HCT116 (cell line): ENCODE data around the gene ZBTB7B. TPM values are rescaled to one million over a fixed set of nuclear protein-coding genes. Genes with fewer than 3 reads are reported as not detected.

ENCODE experiments used
- ATAC-seq: fragments of 200-7000 bp; cut with Tn5 transposase; 2 replicates; pipeline ENCODE4 v1.9.1; 2020; ENCODE audit warnings: mild to moderate bottlenecking, moderate library complexity
- BruUV-seq: library from RNA; stranded (reverse); fragments of 400-500 nt; replicated peaks from 2 replicates; lab custom pipeline; 2021; lab: Mats Ljungman, UMichigan
- CTCF ChIA-PET: fragments of 300-600 bp; sonication (Branson Sonifier 250); formaldehyde crosslinking; loops from one replicate; lab custom pipeline; 2021; ENCODE audit warnings: antibody characterized with exemption; lab: Charles Lee
- POLR2A ChIA-PET: fragments of 300-600, 350-600 bp; sonication (Branson Sonifier 250); formaldehyde crosslinking; loops from one replicate; lab custom pipeline; 2021; ENCODE audit warnings: antibody characterized with exemption; lab: Charles Lee
- RAD21 ChIA-PET, 2 experiments: fragments of 300-600 bp; sonication (Branson Sonifier 250); formaldehyde crosslinking; loops; one replicate each; lab custom pipeline; 2023; ENCODE audit warnings: low total read pairs in 2 of 2; ENCODE audit not compliant: uncharacterized antibody in 2 of 2, unreplicated experiment in 2 of 2, low non-redundant PET in 1 of 2; lab: Charles Lee
- DNase-seq: peaks from one replicate; pipeline ENCODE4 v3.0.0-alpha.2; 2010; ENCODE audit warnings: low read depth, low spot score
- H2AFZ ChIP-seq: fragments of 200-600 bp; shearing (Covaris generic), sonication (generic); 2 replicates; pipeline ENCODE4 v1.6.1; 2017; ENCODE audit warnings: low read depth, mixed run types, mixed read lengths, antibody characterized with exemption, low read length; ENCODE audit not compliant: poor library complexity, severe bottlenecking
- H3K27ac ChIP-seq: 2 replicates; pipeline ENCODE4 v1.5.1; 2012; ENCODE audit warnings: low read depth, low read length
- H3K27me3 ChIP-seq: fragments of 200-600 bp; sonication (generic); 2 replicates; pipeline ENCODE4 v1.6.1; 2016; ENCODE audit warnings: mixed run types, low read length, mixed read lengths; ENCODE audit not compliant: insufficient read depth
- H3K36me3 ChIP-seq, 2 experiments: fragments of 200-500 bp in 1 of 2; fragments of 200-600 bp in 1 of 2; sonication (Bioruptor generic) in 1 of 2; sonication (generic) in 1 of 2; 2 replicates each; pipeline versions ENCODE4 v1.5.1 to v1.6.1; 2014 to 2016; ENCODE audit warnings: low read length in 2 of 2, inconsistent platforms in 1 of 2, mixed read lengths in 1 of 2, mixed run types in 1 of 2; ENCODE audit not compliant: insufficient read depth in 2 of 2, control insufficient read depth in 1 of 2
- H3K4me1 ChIP-seq, 2 experiments: fragments of 200-600 bp in 1 of 2; sonication (generic) in 1 of 2; 2 replicates each; pipeline versions ENCODE4 v1.5.1 to v1.6.1; 2012 to 2017; ENCODE audit warnings: low read length in 2 of 2, inconsistent platforms in 1 of 2, mild to moderate bottlenecking in 1 of 2, mixed read lengths in 1 of 2, mixed run types in 1 of 2, moderate library complexity in 1 of 2; ENCODE audit not compliant: insufficient read depth in 2 of 2, control insufficient read depth in 1 of 2
- H3K4me2 ChIP-seq: fragments of 200-600 bp; sonication (generic); 2 replicates; pipeline ENCODE4 v1.6.1; 2017; ENCODE audit warnings: mixed run types, low read length, mixed read lengths
- H3K4me3 ChIP-seq, 2 experiments: fragments of 200-600 bp in 1 of 2; sonication (generic) in 1 of 2; replicated peaks in 1 of 2; 2 replicates each; pipeline ENCODE4 v1.5.1; 2011 to 2016; ENCODE audit warnings: low read length in 2 of 2, control low read depth in 1 of 2, low read depth in 1 of 2, mild to moderate bottlenecking in 1 of 2, mixed read lengths in 1 of 2, mixed run types in 1 of 2
- H3K79me2 ChIP-seq: fragments of 200-600 bp; sonication (generic); 2 replicates; pipeline ENCODE4 v1.6.1; 2017; ENCODE audit warnings: mild to moderate bottlenecking, mixed run types, low read length, moderate library complexity, mixed read lengths; ENCODE audit not compliant: insufficient read depth
- H3K9ac ChIP-seq: fragments of 200-600 bp; sonication (generic); 2 replicates; pipeline ENCODE4 v1.6.1; 2016; ENCODE audit warnings: low read length, mixed read lengths
- H3K9me2 ChIP-seq: fragments of 200-600 bp; sonication (generic), shearing (Covaris generic); 2 replicates; pipeline ENCODE4 v1.6.1; 2017; ENCODE audit warnings: mixed run types, mild to moderate bottlenecking, moderate library complexity; ENCODE audit not compliant: insufficient read depth
- H3K9me3 ChIP-seq, 2 experiments: fragments of 200-500 bp in 1 of 2; fragments of 200-600 bp in 1 of 2; sonication (Bioruptor generic) in 1 of 2; sonication (generic) in 1 of 2; 2 replicates each; pipeline ENCODE4 v1.6.1; 2014 to 2017; ENCODE audit warnings: low read length in 2 of 2, mixed read lengths in 2 of 2, inconsistent platforms in 1 of 2, low read depth in 1 of 2, mild to moderate bottlenecking in 1 of 2, mixed run types in 1 of 2, moderate library complexity in 1 of 2; ENCODE audit not compliant: control insufficient read depth in 1 of 2, insufficient read depth in 1 of 2
- H4K20me1 ChIP-seq: fragments of 200-600 bp; sonication (generic), shearing (Covaris generic); 2 replicates; pipeline ENCODE4 v1.6.1; 2017; ENCODE audit warnings: mixed run types, mild to moderate bottlenecking, moderate library complexity; ENCODE audit not compliant: insufficient read depth
- CEBPB ChIP-seq: IDR thresholded peaks from 2 replicates; pipeline ENCODE4 v1.6.1; 2012; ENCODE audit warnings: low read depth
- CTCF ChIP-seq, 3 experiments: fragments of 200-600 bp in 1 of 3; sonication (generic) in 1 of 3; IDR thresholded peaks in 2 of 3; conservative IDR thresholded peaks in 1 of 3; 2 replicates each; pipeline ENCODE4 v1.5.1; 2012 to 2017; ENCODE audit warnings: low read depth in 2 of 3, low read length in 2 of 3, antibody characterized with exemption in 1 of 3, borderline replicate concordance in 1 of 3, control low read depth in 1 of 3, mild to moderate bottlenecking in 1 of 3, mixed read lengths in 1 of 3, mixed run types in 1 of 3, moderate library complexity in 1 of 3; ENCODE audit not compliant: insufficient read depth in 1 of 3
- ELF1 ChIP-seq: IDR thresholded peaks from 2 replicates; pipeline ENCODE4 v1.6.1; 2012; ENCODE audit warnings: low read depth, borderline replicate concordance
- EZH2phosphoT487 ChIP-seq: fragments of 200-600 bp; IDR thresholded peaks from 2 replicates; pipeline ENCODE4 v1.6.1; 2018; ENCODE audit warnings: antibody characterized with exemption, borderline replicate concordance
- FOSL1 ChIP-seq: IDR thresholded peaks from 2 replicates; pipeline ENCODE4 v1.6.1; 2012; ENCODE audit warnings: low read depth
- JUND ChIP-seq: IDR thresholded peaks from 2 replicates; pipeline ENCODE4 v1.6.1; 2012
- POLR2A ChIP-seq: IDR thresholded peaks from 2 replicates; pipeline ENCODE4 v1.7.0; 2011; ENCODE audit warnings: borderline replicate concordance; ENCODE audit not compliant: insufficient read depth, insufficient read length; ENCODE audit errors: extremely low read depth
- YY1 ChIP-seq: IDR thresholded peaks from 2 replicates; pipeline ENCODE4 v1.6.1; 2011; ENCODE audit warnings: low read length, low read depth, moderate library complexity, mild to moderate bottlenecking; ENCODE audit not compliant: insufficient replicate concordance; ENCODE audit errors: extremely low read depth
- ZFX ChIP-seq: fragments of 450-650 bp; IDR thresholded peaks from 2 replicates; pipeline ENCODE4 v1.6.1; 2017
- intact Hi-C: fragments of 100-400 bp; cut with micrococcal nuclease; formaldehyde crosslinking; loops from 2 replicates; pipeline ENCODE4 v1.10.0; 2022
- total RNA-seq: library from RNA; stranded (reverse); gene quantifications from one replicate; pipeline ENCODE4 v1.2.1, GENCODE V29; 2021; ENCODE audit not compliant: unreplicated experiment
- TF ChIP-seq, protein P1 (sequence below): IDR thresholded peaks from 2 replicates; pipeline ENCODE4 v1.6.1; 2012
- TF ChIP-seq, protein P2 (sequence below): IDR thresholded peaks from 2 replicates; pipeline ENCODE4 v1.6.1; 2011; ENCODE audit warnings: mild to moderate bottlenecking, low read length, moderate library complexity; ENCODE audit not compliant: insufficient replicate concordance; ENCODE audit errors: extremely low read depth

Gene ZBTB7B
- total RNA-seq, 1 experiment from 2014 or later = 57.0 TPM

GRCh38 chr1:155029513-155030242 lies 27.1 kb downstream of the ZBTB7B start:
- CTCF ChIA-PET = no interaction called here
- intact Hi-C loops = no loop called here
- no peak overlapping the region for H2AFZ ChIP-seq
- no TSS peak for BruUV-seq
- H3K4me1 ChIP-seq = peaks cover 10 to 19% of the 10 kb centered on the region in 2 experiments
- H3K9me3 ChIP-seq = no peaks in the 10 kb centered on the region
- no peaks in the 10 kb centered on the region for H3K36me3 ChIP-seq
- H3K27ac ChIP-seq = no peak overlapping the region
- no peak overlapping the region for H3K4me3 ChIP-seq
- H3K9me2 ChIP-seq = no peaks in the 10 kb centered on the region
- no peaks in the 10 kb centered on the region for H4K20me1 ChIP-seq
- no peak overlapping the region for H3K9ac ChIP-seq
- no peak for DNase-seq
- no peak overlapping the region for H3K4me2 ChIP-seq
- no peaks in the 10 kb centered on the region for H3K79me2 ChIP-seq
- RAD21 ChIA-PET = no interaction called here
- ATAC-seq = no peak
- TF ChIP-seq ELF1 (no peak), EZH2phosphoT487 (no peak), YY1 (no peak), ZFX (no peak), CEBPB (no peak), POLR2A (no peak)
- TF ChIP-seq, protein P1, sequence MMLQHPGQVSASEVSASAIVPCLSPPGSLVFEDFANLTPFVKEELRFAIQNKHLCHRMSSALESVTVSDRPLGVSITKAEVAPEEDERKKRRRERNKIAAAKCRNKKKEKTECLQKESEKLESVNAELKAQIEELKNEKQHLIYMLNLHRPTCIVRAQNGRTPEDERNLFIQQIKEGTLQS = no peak
- no peaks in the 10 kb centered on the region for H3K27me3 ChIP-seq
- POLR2A ChIA-PET = no interaction called here

- Histone ChIP-seq H3K4me2 (no peak overlapping the region), H3K79me2 (no peaks in the 10 kb centered on the region), H3K27me3 (no peaks in the 10 kb centered on the region), H3K27ac (no peak overlapping the region)
- DNase-seq = no peak
- intact Hi-C loops = no loop called here
- CTCF ChIA-PET = no interaction called here
- no peak for TF ChIP-seq CTCF (IDR thresholded peaks at IDR 0.05 in 2 of 3, conservative IDR thresholded peaks at IDR 0.05 in 1 of 3; ENCODE audit: borderline replicate concordance in 1 of 3, insufficient read depth in 1 of 3, low read depth in 2 of 3, low read length in 2 of 3)
- TF ChIP-seq, protein P2, sequence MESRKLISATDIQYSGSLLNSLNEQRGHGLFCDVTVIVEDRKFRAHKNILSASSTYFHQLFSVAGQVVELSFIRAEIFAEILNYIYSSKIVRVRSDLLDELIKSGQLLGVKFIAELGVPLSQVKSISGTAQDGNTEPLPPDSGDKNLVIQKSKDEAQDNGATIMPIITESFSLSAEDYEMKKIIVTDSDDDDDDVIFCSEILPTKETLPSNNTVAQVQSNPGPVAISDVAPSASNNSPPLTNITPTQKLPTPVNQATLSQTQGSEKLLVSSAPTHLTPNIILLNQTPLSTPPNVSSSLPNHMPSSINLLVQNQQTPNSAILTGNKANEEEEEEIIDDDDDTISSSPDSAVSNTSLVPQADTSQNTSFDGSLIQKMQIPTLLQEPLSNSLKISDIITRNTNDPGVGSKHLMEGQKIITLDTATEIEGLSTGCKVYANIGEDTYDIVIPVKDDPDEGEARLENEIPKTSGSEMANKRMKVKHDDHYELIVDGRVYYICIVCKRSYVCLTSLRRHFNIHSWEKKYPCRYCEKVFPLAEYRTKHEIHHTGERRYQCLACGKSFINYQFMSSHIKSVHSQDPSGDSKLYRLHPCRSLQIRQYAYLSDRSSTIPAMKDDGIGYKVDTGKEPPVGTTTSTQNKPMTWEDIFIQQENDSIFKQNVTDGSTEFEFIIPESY = no peak
- TF ChIP-seq FOSL1 = no peak
- TF ChIP-seq CEBPB = no peak
- TF ChIP-seq JUND = no peak
- TF ChIP-seq, all 23 proteins: peak for 0
- RAD21 ChIA-PET = no interaction called here
- POLR2A ChIA-PET = no interaction called here
- Histone ChIP-seq H3K4me1 (peaks cover 10 to 19% of the 10 kb centered on the region in 2 experiments), H2AFZ (no peak overlapping the region), H4K20me1 (no peaks in the 10 kb centered on the region), H3K36me3 (no peaks in the 10 kb centered on the region), H3K9me2 (no peaks in the 10 kb centered on the region), H3K9ac (no peak overlapping the region), H3K9me3 (no peaks in the 10 kb centered on the region), H3K4me3 (no peak overlapping the region)
- no peak for ATAC-seq
- no TSS peak for BruUV-seq
These were observed 27.7 kb downstream of the ZBTB7B start for GRCh38 chr1:155030243-155030795.
